AG09309 (cell line): ENCODE data around the gene PYCARD.
"Not testable (repeated sequence)": the region's sequence is repeated elsewhere in the genome, so short reads cannot be mapped to it uniquely, and the experiment has no call there.

ENCODE experiments used
- DNase-seq: peaks from one replicate; pipeline ENCODE4 v3.0.0-alpha.2; 2010; ENCODE audit warnings: low read depth
- H3K4me3 ChIP-seq: 2 replicates; pipeline ENCODE4 v1.5.1; 2011; ENCODE audit warnings: mild to moderate bottlenecking, low read depth, low read length, moderate library complexity; ENCODE audit not compliant: control insufficient read depth
- TF ChIP-seq, protein P1 (sequence below): IDR thresholded peaks from 2 replicates; pipeline ENCODE4 v1.5.1; 2011; ENCODE audit warnings: mild to moderate bottlenecking, low read depth, low read length, inconsistent platforms; ENCODE audit not compliant: insufficient read depth, control insufficient read depth; ENCODE audit errors: missing control alignments

PYCARD gene

DNA sequence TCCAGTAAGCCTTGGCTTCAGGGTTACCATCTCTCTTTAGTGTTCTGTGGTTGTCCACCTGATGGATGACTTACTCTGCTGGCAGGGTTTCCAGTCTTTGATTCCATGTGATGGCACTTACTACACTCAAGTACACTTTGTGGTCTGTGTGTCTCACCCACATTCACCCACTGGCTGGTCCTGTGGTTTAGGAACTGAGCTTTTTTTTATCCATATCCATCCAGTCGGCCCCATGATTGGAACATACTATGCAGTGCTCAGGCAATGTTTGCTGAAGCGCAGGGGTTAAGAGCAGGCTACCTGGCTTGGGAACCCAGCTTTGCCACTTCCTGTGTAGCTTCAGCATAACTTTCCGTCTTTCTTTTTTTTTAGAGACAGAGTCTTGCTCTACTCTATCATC lies 25.4 kb downstream of the PYCARD start:
- TF ChIP-seq, protein P1, sequence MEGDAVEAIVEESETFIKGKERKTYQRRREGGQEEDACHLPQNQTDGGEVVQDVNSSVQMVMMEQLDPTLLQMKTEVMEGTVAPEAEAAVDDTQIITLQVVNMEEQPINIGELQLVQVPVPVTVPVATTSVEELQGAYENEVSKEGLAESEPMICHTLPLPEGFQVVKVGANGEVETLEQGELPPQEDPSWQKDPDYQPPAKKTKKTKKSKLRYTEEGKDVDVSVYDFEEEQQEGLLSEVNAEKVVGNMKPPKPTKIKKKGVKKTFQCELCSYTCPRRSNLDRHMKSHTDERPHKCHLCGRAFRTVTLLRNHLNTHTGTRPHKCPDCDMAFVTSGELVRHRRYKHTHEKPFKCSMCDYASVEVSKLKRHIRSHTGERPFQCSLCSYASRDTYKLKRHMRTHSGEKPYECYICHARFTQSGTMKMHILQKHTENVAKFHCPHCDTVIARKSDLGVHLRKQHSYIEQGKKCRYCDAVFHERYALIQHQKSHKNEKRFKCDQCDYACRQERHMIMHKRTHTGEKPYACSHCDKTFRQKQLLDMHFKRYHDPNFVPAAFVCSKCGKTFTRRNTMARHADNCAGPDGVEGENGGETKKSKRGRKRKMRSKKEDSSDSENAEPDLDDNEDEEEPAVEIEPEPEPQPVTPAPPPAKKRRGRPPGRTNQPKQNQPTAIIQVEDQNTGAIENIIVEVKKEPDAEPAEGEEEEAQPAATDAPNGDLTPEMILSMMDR, result no peak
- DNase-seq, result peak; percentile 7
- H3K4me3 ChIP-seq, result no peak overlapping the region

DNA sequence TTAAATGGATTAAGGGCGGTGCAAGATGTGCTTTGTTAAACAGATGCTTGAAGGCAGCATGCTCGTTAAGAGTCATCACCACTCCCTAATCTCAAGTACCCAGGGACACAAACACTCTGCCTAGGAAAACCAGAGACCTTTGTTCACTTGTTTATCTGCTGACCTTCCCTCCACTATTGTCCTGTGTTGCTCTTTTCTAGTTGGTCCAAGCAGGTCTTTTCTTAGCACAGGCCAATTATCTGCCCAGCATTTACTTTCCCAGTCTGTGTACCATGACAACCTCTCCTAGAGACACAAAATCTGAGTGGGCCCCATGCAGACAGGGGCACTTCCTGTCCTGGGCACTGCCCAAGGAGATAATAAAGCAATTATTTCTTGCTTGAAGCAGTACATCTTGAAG lies 32.5 kb downstream of the PYCARD start:
- not testable (repeated sequence) for H3K4me3 ChIP-seq, DNase-seq

DNA sequence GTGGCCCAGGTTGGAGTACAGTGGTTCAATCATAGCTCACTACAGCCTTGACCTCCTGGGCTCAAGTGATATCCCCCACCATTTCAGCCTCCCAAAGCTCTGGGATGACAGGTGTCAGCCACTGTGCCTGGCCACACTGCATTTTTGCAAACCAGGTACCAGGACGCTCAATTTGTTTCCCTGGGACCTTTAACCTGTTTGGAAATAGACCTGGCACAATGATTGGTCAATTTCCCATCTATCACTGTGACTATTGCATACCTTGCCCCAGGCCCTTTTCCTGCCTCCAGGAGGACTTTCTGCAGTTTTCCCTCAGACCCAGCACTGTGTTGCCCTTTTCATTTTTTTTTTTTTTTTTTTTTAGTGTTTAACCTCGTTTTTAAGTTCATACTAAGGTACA lies 33.7 kb downstream of the PYCARD start:
- no peak for DNase-seq
- H3K4me3 ChIP-seq, result no peak overlapping the region
- TF ChIP-seq, protein P1, result no peak

DNA sequence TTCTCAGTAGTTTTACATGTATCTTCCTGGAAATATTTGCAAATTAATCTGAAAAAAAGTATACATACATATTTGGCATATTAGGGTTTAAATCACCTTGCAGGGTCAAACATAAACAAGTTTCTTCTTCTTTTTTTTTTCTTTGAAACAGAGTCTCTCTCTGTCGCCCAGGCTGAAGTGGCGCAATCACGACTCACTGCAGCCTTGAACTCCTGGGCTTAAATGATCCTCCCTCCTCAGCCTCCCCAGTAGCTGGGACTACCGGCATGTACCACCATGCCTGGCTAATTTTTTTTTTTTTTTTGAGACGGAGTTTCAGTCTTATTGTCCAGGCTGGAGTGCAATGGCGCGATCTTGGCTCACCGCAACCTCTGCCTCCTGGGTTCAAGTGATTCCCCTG lies 35.2 kb downstream of the PYCARD start:
- DNase-seq, result no peak
- TF ChIP-seq, protein P1, result no peak
- H3K4me3 ChIP-seq, result no peak overlapping the region

DNA sequence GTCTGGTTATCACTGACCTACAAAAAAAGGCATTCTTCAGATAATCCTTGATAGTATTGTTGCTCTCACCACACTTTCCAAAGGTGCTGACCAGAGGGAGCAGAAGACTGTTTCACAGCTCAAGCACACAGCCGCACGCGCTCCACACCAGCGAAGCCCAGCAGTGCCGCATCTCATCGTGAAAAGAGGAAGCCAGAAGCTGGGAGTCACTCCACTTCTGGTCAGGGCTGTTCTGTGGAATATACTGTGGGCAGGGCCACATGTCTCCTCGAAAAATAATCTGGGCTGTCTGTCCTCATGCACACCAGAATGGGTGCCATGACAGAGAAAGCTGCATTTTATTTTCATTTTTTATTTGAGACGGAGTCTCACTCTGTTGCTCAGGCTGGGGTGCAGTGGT lies 45.4 kb downstream of the PYCARD start:
- DNase-seq, result no peak
- TF ChIP-seq, protein P1, result no peak

More for the DNA sequence above, 45.4 kb downstream of the PYCARD start:
- H3K4me3 ChIP-seq, result no peak overlapping the region
